MCF 10A (cell line): Measurements from ENCODE around the gene SYNDIG1. TPM values are rescaled to one million over a fixed set of nuclear protein-coding genes. Genes with fewer than 3 reads are reported as not detected.

Experiments
- BruUV-seq: library from RNA; stranded (reverse); fragments of 400-500 nt; replicated peaks from 2 replicates; lab custom pipeline; 2021; lab: Mats Ljungman, UMichigan
- CTCF ChIA-PET: fragments of 300-600 bp; sonication (Branson Sonifier 250); formaldehyde crosslinking; extraction: SDS; loops from one replicate; lab custom pipeline; 2021; ENCODE audit warnings: antibody characterized with exemption, inconsistent platforms; lab: Yijun Ruan, JAX
- POLR2A ChIA-PET: fragments of 300-600, 350-650 bp; sonication (Branson Sonifier 250); formaldehyde crosslinking; extraction: SDS; loops from one replicate; lab custom pipeline; 2020; ENCODE audit warnings: antibody characterized with exemption, inconsistent platforms; lab: Yijun Ruan, JAX
- DNase-seq: peaks from one replicate; pipeline ENCODE4 v3.0.0-alpha.2; 2018; ENCODE audit not compliant: unreplicated experiment
- H3K27ac Mint-ChIP-seq: one replicate; pipeline ENCODE4 v1.8.0; 2022; ENCODE audit warnings: mild to moderate bottlenecking, low read depth, mixed read lengths; ENCODE audit not compliant: unreplicated experiment
- H3K27me3 Mint-ChIP-seq: one replicate; pipeline ENCODE4 v1.8.0; 2022; ENCODE audit warnings: mixed read lengths; ENCODE audit not compliant: insufficient read depth, unreplicated experiment
- H3K36me3 Mint-ChIP-seq: one replicate; pipeline ENCODE4 v1.8.0; 2022; ENCODE audit warnings: mild to moderate bottlenecking, moderate library complexity, mixed read lengths; ENCODE audit not compliant: insufficient read depth, unreplicated experiment
- H3K4me1 Mint-ChIP-seq: one replicate; pipeline ENCODE4 v1.8.0; 2022; ENCODE audit warnings: mixed read lengths; ENCODE audit not compliant: insufficient read depth, unreplicated experiment
- H3K4me3 Mint-ChIP-seq: one replicate; pipeline ENCODE4 v1.8.0; 2022; ENCODE audit warnings: mild to moderate bottlenecking, moderate library complexity, mixed read lengths; ENCODE audit not compliant: unreplicated experiment
- H3K9me3 Mint-ChIP-seq: one replicate; pipeline ENCODE4 v1.8.0; 2022; ENCODE audit warnings: mixed read lengths; ENCODE audit not compliant: unreplicated experiment
- intact Hi-C: fragments of 100-400 bp; cut with micrococcal nuclease; formaldehyde crosslinking; loops from 2 replicates; pipeline ENCODE4 v1.14.1; 2022
- total RNA-seq: library from RNA; stranded (reverse); gene quantifications from 2 replicates; pipeline ENCODE4 v1.2.3, GENCODE V29; 2022
- TF ChIP-seq, protein P1 (sequence below): fragments of 200-600 bp; IDR thresholded peaks from one replicate; pipeline ENCODE4 v1.8.0; 2022; ENCODE audit warnings: antibody characterized with exemption, mild to moderate bottlenecking; ENCODE audit not compliant: unreplicated experiment

SYNDIG1 gene
- total RNA-seq, 1 experiment from 2014 or later: not detected

DNA sequence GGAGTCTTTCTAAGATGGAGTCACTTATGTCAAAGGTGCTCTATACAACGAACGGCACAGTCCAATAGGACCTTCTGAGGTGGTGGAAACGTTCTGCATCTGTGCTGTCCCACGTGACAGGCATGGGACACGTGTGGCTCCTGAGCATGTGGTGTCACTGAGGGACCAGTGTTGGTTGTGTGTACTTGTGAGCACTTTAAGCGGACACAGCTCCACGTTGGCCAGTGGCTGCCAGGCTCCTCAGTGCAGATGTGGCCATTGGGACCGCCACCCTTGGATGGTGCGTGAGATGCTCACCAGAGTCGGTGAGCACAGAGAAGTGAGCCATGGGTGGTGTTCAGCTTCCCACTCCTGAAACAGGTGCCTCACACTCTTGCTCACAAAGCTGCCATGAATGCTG, 110.0 kb downstream of the SYNDIG1 start:
- Mint-ChIP-seq H3K4me3 (no peak overlapping the region), H3K4me1 (no peaks in the 10 kb centered on the region), H3K9me3 (peaks cover 23% of the 10 kb centered on the region), H3K27ac (no peak overlapping the region), H3K36me3 (peaks cover 5% of the 10 kb centered on the region), H3K27me3 (no peaks in the 10 kb centered on the region)
- intact Hi-C loops: no loop called here
- TF ChIP-seq, protein P1, sequence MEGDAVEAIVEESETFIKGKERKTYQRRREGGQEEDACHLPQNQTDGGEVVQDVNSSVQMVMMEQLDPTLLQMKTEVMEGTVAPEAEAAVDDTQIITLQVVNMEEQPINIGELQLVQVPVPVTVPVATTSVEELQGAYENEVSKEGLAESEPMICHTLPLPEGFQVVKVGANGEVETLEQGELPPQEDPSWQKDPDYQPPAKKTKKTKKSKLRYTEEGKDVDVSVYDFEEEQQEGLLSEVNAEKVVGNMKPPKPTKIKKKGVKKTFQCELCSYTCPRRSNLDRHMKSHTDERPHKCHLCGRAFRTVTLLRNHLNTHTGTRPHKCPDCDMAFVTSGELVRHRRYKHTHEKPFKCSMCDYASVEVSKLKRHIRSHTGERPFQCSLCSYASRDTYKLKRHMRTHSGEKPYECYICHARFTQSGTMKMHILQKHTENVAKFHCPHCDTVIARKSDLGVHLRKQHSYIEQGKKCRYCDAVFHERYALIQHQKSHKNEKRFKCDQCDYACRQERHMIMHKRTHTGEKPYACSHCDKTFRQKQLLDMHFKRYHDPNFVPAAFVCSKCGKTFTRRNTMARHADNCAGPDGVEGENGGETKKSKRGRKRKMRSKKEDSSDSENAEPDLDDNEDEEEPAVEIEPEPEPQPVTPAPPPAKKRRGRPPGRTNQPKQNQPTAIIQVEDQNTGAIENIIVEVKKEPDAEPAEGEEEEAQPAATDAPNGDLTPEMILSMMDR: no peak
- no TSS peak for BruUV-seq
- CTCF ChIA-PET: no interaction called here
- POLR2A ChIA-PET: interaction anchor here (1.1 kb wide), 1 partner anchor 73 kb away, joined by 3 read pairs; no protein-coding TSS in a partner anchor
- DNase-seq: no peak

DNA sequence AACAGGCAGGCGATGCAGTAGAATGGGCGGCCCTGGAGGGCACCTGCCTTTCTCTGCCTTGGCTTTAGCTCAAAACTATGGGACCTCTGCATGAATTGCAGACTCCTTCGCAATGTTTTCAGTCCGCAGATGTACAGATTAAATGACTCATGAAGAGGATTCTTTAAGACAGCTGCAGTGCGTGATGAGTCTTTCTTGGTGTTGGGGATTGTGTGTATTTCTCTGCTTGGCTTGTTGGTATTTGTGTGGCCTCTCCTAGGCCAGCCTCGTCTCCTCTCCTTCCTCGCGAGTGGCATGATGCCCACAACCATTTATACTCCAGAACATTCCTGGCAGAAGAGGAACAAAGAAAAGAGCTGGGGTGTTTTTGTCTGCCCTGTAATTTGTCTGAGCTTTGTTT, 110.6 kb downstream of the SYNDIG1 start:
- no TSS peak for BruUV-seq

DNA sequence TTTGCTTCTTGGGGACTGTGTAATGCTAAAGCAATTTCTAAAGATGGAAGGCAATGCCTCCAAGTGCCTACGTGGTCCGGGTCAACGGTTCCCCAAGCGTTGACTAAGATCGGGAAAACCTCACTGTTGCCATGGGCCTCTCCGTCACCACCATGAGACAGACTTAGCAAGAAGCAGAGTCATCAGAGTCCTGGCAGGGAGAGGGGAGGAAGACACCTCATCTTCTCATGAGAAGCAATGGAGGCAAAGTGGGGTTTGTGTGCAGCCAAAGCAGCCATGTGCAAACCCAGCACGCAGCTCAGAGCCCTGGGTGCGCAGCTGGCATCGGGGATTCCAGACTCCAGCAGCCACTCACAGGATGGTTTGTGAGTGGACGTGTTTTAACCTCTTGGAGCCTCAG, 111.4 kb downstream of the SYNDIG1 start:
- TF ChIP-seq, protein P1: no peak
- POLR2A ChIA-PET: no interaction called here
- no peak overlapping the region for H3K4me3 Mint-ChIP-seq
- no peaks in the 10 kb centered on the region for H3K27me3 Mint-ChIP-seq
- H3K4me1 Mint-ChIP-seq: no peaks in the 10 kb centered on the region
- peaks cover 23% of the 10 kb centered on the region for H3K9me3 Mint-ChIP-seq
- peaks cover 5% of the 10 kb centered on the region for H3K36me3 Mint-ChIP-seq
- no peak for DNase-seq
- BruUV-seq: no TSS peak
- no peak overlapping the region for H3K27ac Mint-ChIP-seq
- CTCF ChIA-PET: interaction anchor here (0.6 kb wide), 1 partner anchor 1087 kb away, joined by 3 read pairs; no protein-coding TSS in a partner anchor
- intact Hi-C loops: no loop called here

More for the DNA sequence above, 110.6 kb downstream of the SYNDIG1 start:
- Mint-ChIP-seq H3K4me3 (no peak overlapping the region), H3K4me1 (no peaks in the 10 kb centered on the region), H3K27ac (no peak overlapping the region), H3K36me3 (peaks cover 5% of the 10 kb centered on the region), H3K9me3 (peaks cover 23% of the 10 kb centered on the region), H3K27me3 (no peaks in the 10 kb centered on the region)
- TF ChIP-seq, protein P1: no peak
- ChIA-PET POLR2A (interaction anchor here (1.1 kb wide), 1 partner anchor 72 kb away, joined by 3 read pairs; no protein-coding TSS in a partner anchor), CTCF (interaction anchor here (0.6 kb wide), 1 partner anchor 1086 kb away, joined by 3 read pairs; no protein-coding TSS in a partner anchor)
- no peak for DNase-seq
- intact Hi-C loops: no loop called here

DNA sequence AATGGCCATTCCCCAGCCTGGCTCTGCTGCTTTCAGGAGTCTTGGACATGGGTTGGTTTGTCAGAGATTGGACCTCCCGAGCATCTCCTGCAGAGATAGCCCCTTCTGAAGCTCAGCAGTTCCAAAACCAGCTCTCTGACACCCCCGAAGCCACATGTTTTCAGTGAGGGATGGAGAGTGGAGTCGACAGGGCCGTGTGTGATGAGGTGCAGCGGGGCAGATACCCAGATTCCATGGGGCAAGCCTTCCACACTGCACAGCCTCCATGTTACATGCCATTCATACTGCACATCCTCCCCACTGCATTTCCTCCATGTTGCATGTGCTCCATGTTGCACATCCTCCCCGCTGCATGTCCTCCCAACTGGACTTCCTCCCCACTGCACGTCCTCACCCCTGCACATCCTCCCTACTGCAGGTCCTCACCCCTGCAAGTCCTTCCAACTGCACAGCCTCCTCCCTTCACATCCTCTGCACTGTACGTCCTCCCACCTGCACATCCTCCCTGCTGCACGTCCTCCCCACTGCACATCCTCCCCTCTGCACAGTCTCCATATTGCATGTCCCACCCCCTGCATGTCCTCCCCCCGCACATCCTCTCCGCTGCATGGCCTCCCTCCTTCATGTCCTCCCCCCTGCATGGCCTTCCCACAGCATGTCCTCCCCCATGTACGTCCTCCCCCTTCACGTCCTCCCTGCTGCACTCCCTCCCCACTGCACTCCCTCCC, 112.2 kb downstream of the SYNDIG1 start:
- POLR2A ChIA-PET: no interaction called here
- CTCF ChIA-PET: no interaction called here

More for the DNA sequence above, 112.2 kb downstream of the SYNDIG1 start:
- no peaks in the 10 kb centered on the region for H3K27me3 Mint-ChIP-seq
- no peak overlapping the region for H3K27ac Mint-ChIP-seq
- intact Hi-C loops: no loop called here
- H3K36me3 Mint-ChIP-seq: peaks cover 5% of the 10 kb centered on the region
- no peak for DNase-seq
- TF ChIP-seq, protein P1: no peak
- BruUV-seq: no TSS peak
- H3K4me3 Mint-ChIP-seq: no peak overlapping the region
- H3K4me1 Mint-ChIP-seq: no peaks in the 10 kb centered on the region
- H3K9me3 Mint-ChIP-seq: peaks cover 17% of the 10 kb centered on the region
